Activated T-helper 1 cell treated with anti-CD3 and anti-CD28 coated beads, Interleukin-12 subunit alpha, Interleukin-12 subunit beta, Interleukin-2, Interleukin-4 antibody, amounts not matched to agents 30 ng/mL and 10 ng/mL and 1 ng/mL, durations not matched to agents 14 hours and 24 hours and 36 hours (primary cell): ENCODE results near the gene BASP1. TPM values are rescaled to one million over a fixed set of nuclear protein-coding genes. Genes with fewer than 3 reads are reported as not detected.

Experiments
- DNase-seq: peaks from one replicate; pipeline ENCODE4 v3.0.0; 2021; ENCODE audit warnings: low spot score
- H3K27ac Mint-ChIP-seq: one replicate; pipeline ENCODE4 v1.8.0; 2021; ENCODE audit warnings: mild to moderate bottlenecking, mixed read lengths
- H3K27me3 Mint-ChIP-seq: one replicate; pipeline ENCODE4 v1.8.0; 2022; ENCODE audit warnings: mild to moderate bottlenecking, moderate library complexity, mixed read lengths; ENCODE audit not compliant: insufficient read depth
- H3K36me3 Mint-ChIP-seq: one replicate; pipeline ENCODE4 v1.8.0; 2021; ENCODE audit warnings: low read depth, mixed read lengths
- H3K4me1 Mint-ChIP-seq: one replicate; pipeline ENCODE4 v1.8.0; 2021; ENCODE audit warnings: low read depth, mixed read lengths
- H3K4me3 Mint-ChIP-seq: one replicate; pipeline ENCODE4 v1.8.0; 2021; ENCODE audit warnings: mild to moderate bottlenecking, moderate library complexity, mixed read lengths
- H3K9me3 Mint-ChIP-seq: one replicate; pipeline ENCODE4 v1.8.0; 2021; ENCODE audit warnings: mixed read lengths
- intact Hi-C: fragments of 100-400 bp; cut with micrococcal nuclease; formaldehyde crosslinking; loops from one replicate; pipeline ENCODE4 v1.15.1; 2024
- total RNA-seq: library from RNA; stranded (reverse); gene quantifications from 2 replicates; pipeline ENCODE4 v1.2.3, GENCODE V29; 2022

The BASP1 gene
- total RNA-seq, 1 donor from 2014 or later = 1.0 TPM

GRCh38 chr5:17275289-17276158, 58.1 kb downstream of the BASP1 start:
- H3K4me1 Mint-ChIP-seq = no peaks in the 10 kb centered on the region
- no peaks in the 10 kb centered on the region for H3K27me3 Mint-ChIP-seq
- no peaks in the 10 kb centered on the region for H3K9me3 Mint-ChIP-seq
- no peak overlapping the region for H3K4me3 Mint-ChIP-seq
- DNase-seq = no peak
- H3K36me3 Mint-ChIP-seq = no peaks in the 10 kb centered on the region
- intact Hi-C loops = no loop called here
- H3K27ac Mint-ChIP-seq = no peak overlapping the region

DNA sequence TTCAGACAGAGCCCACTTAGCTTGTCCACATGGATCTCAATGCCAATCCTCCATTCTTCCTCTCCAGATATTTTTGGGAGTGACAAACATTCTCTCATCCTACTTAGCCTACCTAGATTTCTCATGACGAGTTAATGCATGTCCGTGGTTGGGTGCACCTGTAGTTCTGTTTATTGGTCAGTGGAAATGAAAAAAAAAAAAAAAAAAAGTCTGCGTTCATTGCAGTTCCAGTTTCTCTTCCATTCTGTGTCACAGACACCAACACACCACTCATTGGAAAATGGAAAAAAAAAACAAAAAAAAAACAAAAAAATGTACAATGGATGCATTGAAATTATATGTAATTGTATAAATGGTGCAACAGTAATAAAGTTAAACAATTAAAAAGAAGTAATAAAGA, 59.0 kb downstream of the BASP1 start:
- DNase-seq = no peak
- H3K4me1 Mint-ChIP-seq = no peaks in the 10 kb centered on the region
- intact Hi-C loops = no loop called here
- no peaks in the 10 kb centered on the region for H3K27me3 Mint-ChIP-seq
- H3K36me3 Mint-ChIP-seq = no peaks in the 10 kb centered on the region
- no peaks in the 10 kb centered on the region for H3K9me3 Mint-ChIP-seq
- H3K4me3 Mint-ChIP-seq = no peak overlapping the region
- no peak overlapping the region for H3K27ac Mint-ChIP-seq

DNA sequence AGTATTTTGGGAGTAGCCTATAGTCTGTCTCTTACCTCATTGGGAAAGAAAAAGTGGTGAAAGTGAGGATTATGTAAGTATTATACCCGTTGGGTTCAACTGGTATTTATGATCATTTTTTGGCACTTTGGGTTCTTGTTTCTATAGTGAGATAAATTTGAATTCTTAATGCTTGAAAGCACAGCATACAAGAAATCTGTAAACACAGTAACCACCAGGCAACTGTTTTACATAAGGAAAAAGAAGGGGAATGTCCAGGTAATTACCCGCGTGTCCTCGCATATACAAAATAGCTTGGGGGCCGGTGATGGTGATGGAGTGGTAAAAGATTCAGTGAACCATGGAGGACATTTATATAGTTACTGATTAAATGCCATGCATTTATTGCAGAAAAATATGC, 60.5 kb downstream of the BASP1 start:
- no peaks in the 10 kb centered on the region for H3K4me1 Mint-ChIP-seq
- no peak overlapping the region for H3K27ac Mint-ChIP-seq
- no peaks in the 10 kb centered on the region for H3K9me3 Mint-ChIP-seq
- no peaks in the 10 kb centered on the region for H3K27me3 Mint-ChIP-seq
- intact Hi-C loops = no loop called here
- no peaks in the 10 kb centered on the region for H3K36me3 Mint-ChIP-seq
- H3K4me3 Mint-ChIP-seq = no peak overlapping the region
- no peak for DNase-seq

DNA sequence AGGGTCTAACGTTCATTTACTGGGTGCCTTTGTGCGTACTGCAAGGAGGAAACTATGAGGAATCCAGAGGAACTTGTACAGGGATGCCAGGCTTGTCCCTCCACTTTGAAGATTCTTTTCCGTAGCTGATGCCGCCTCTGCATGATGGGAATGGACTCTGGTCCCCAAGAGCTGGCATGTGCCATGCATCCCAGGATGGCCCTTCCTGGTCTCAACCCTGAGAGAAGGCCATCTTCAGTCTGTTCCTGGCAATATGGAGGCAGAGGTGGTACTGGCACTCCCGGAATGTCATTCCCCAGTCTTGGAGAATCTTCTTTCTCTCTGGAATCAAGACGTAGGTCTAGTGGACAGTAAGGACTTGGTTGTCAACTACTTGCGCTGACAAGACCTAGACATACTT, 61.5 kb downstream of the BASP1 start:
- Mint-ChIP-seq H3K36me3 (no peaks in the 10 kb centered on the region), H3K27me3 (no peaks in the 10 kb centered on the region), H3K4me1 (no peaks in the 10 kb centered on the region), H3K9me3 (no peaks in the 10 kb centered on the region), H3K27ac (no peak overlapping the region), H3K4me3 (no peak overlapping the region)
- DNase-seq = no peak
- intact Hi-C loops = no loop called here

- Mint-ChIP-seq H3K27ac (no peak overlapping the region), H3K4me1 (no peaks in the 10 kb centered on the region), H3K27me3 (no peaks in the 10 kb centered on the region), H3K9me3 (no peaks in the 10 kb centered on the region), H3K36me3 (no peaks in the 10 kb centered on the region), H3K4me3 (no peak overlapping the region)
- intact Hi-C loops = no loop called here
- no peak for DNase-seq
These were observed 62.1 kb downstream of the BASP1 start for GRCh38 chr5:17279487-17279886.

DNA sequence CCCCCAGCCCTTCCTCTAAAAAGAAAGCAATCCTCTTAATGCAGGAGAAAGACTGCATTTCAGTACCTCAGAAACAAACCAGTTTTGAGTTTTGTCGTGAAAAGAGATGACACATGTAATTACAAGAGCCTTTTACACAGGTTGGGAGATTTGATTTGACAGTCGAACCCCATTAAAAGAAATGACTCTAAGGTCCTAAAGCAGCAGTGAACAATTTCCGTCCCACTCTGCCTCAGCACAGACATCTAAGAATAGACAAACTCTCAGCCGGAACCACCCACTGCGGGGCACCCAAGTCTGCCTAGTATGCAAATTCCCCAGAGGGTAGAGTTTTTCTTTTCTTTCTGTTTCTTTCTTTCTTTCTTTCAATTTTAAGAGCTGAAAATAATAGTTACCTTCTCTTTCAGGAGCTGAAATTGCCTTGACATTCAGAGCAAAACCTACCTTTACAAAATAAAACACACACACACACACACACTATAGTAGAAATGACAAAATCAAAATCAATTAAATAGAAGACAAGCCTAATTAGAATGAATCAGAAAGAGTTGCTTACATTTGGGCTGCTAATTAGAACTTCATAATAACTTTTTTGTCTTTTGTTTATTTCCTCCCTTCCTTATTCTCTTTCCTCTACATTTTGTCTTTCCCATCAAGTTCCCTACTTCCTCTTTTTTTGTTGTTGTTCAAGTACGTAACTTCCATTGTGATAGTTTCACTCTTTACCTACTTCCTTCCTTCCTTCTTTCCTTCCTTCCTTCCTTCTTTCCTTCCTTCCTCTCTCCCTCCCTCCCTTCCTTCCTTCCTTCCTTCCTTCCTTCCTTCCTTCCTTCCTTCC, 65.1 kb downstream of the BASP1 start:
- no peaks in the 10 kb centered on the region for H3K36me3 Mint-ChIP-seq
- H3K9me3 Mint-ChIP-seq = no peaks in the 10 kb centered on the region
- intact Hi-C loops = no loop called here
- no peak for DNase-seq
- H3K4me3 Mint-ChIP-seq = no peak overlapping the region
- no peak overlapping the region for H3K27ac Mint-ChIP-seq
- H3K4me1 Mint-ChIP-seq = no peaks in the 10 kb centered on the region
- no peaks in the 10 kb centered on the region for H3K27me3 Mint-ChIP-seq

DNA sequence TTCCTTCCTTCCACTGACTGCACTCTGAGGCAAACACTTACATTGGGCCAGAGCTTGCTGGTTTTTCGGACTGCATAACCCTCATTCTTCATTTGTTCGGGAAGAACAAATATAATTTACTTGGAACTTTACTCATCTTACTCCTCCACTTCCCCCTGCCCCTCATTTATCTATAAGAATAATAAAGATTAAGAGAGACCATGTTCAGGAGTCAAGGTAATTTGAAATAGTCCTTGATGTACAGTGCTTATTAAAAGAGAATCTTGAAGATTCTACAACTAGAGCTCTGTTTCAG, 65.6 kb downstream of the BASP1 start:
- no peaks in the 10 kb centered on the region for H3K27me3 Mint-ChIP-seq
- no peak overlapping the region for H3K27ac Mint-ChIP-seq
- H3K4me1 Mint-ChIP-seq = no peaks in the 10 kb centered on the region
- no peak overlapping the region for H3K4me3 Mint-ChIP-seq
- no peaks in the 10 kb centered on the region for H3K36me3 Mint-ChIP-seq
- no peak for DNase-seq
- intact Hi-C loops = no loop called here
- H3K9me3 Mint-ChIP-seq = peaks cover 4% of the 10 kb centered on the region

DNA sequence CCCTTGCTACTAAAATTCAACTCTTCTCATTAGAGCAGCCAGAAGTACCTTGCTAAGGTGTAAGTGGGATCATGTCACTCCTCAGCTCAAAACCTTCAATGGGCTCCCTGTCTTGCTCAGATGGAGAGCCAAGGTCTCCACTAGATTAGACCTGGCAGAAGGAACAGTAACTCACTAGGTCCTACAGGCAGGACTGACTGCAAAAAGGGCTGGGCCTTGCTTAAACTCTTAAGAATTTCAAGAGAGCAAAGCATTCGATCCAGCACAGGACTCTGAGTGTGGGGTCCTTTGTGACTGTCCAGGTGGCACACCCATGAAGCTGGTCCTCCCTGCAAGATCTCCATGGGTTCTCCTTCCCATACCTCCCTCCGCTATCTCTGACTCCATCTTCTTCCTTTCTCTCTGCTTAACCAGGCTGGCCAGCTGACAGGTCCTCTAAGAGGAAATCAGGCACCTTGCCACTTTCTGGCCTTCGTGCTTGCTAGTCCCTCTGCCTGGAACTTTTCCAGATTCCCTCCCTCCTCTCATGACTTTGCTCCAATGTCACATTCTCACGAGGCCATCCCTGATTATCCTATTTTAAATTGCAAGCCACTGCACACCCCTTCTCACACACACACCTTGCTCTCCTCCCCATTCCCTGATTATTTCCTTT, 70.2 kb downstream of the BASP1 start:
- DNase-seq = no peak
- intact Hi-C loops = no loop called here
- H3K4me3 Mint-ChIP-seq = no peak overlapping the region
- H3K4me1 Mint-ChIP-seq = no peaks in the 10 kb centered on the region
- H3K9me3 Mint-ChIP-seq = peaks cover 15% of the 10 kb centered on the region
- H3K27ac Mint-ChIP-seq = no peak overlapping the region
- no peaks in the 10 kb centered on the region for H3K27me3 Mint-ChIP-seq
- H3K36me3 Mint-ChIP-seq = no peaks in the 10 kb centered on the region

- Mint-ChIP-seq H3K36me3 (no peaks in the 10 kb centered on the region), H3K4me3 (no peak overlapping the region), H3K27me3 (no peaks in the 10 kb centered on the region), H3K4me1 (no peaks in the 10 kb centered on the region), H3K9me3 (peaks cover 15% of the 10 kb centered on the region), H3K27ac (no peak overlapping the region)
- no peak for DNase-seq
- intact Hi-C loops = no loop called here
These were observed 71.1 kb downstream of the BASP1 start for GRCh38 chr5:17288570-17288969.

DNA sequence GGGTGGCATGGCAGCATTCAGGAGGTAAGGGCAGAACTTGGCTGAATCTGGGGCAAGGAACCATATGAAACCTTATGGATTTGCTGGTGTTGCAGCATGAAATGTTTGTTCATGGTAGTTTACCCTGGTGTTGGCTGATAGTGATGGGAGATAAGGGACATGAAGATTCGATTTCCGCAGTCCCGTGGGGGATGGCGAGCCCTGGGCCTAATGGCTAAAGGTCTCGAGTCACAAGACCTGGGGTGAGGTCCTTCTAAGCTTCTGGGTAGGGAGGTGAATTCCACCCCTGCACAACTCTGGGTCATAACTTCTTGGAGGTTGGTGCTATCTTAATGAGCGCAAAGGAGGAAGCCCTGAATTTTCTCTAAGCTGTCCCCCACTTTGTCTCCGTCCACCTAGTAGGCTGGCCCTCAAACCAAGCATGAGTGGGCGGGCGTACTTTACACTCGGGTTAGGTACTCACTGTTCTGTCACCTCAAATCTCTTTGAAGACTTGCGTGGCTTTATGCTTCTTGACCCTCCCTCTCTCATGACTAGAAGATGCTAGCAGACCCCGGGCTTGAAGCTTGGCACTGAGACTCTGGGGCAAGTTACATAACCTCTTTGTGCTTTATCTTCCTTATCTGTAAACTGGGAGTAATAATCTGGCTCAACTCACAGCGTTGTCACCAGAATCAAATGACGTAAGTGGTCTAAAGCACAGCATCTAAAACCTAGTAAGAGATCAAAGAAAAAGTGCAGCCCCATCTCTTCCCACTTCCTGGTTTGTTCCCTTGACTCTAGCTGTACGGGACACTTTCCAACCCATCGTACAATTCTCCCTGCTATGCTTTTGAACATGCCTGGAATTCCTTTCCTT, 72.5 kb downstream of the BASP1 start:
- Mint-ChIP-seq H3K9me3 (peaks cover 15% of the 10 kb centered on the region), H3K4me3 (no peak overlapping the region), H3K27me3 (no peaks in the 10 kb centered on the region), H3K36me3 (no peaks in the 10 kb centered on the region), H3K27ac (no peak overlapping the region), H3K4me1 (no peaks in the 10 kb centered on the region)
- no peak for DNase-seq
- intact Hi-C loops = no loop called here

DNA sequence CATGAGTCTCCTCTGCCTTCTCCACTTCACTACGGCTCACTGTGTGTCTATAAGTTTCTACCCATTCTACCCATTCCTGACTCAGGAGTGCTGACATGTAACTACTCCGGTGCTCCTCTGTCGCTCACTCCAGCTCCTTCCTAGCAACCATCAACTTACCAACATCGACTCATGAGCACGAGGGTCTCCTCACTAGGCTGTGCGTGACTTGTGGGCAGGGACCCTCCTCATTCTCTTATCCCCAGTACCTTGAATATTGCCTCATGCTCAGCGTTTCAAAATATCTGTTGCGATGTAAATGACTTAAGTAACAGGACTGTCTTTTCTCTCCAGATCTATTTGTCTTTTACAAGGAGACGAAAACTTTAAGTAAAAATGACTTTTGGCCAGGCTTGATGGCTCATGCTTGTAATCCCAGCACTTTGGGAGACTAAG, 73.1 kb downstream of the BASP1 start:
- no peak for DNase-seq
- Mint-ChIP-seq H3K27ac (no peak overlapping the region), H3K4me3 (no peak overlapping the region), H3K27me3 (no peaks in the 10 kb centered on the region), H3K9me3 (peaks cover 15% of the 10 kb centered on the region), H3K4me1 (no peaks in the 10 kb centered on the region), H3K36me3 (no peaks in the 10 kb centered on the region)
- intact Hi-C loops = no loop called here

- H3K27me3 Mint-ChIP-seq = no peaks in the 10 kb centered on the region
- intact Hi-C loops = no loop called here
- no peak for DNase-seq
- no peaks in the 10 kb centered on the region for H3K36me3 Mint-ChIP-seq
- no peak overlapping the region for H3K27ac Mint-ChIP-seq
- no peaks in the 10 kb centered on the region for H3K4me1 Mint-ChIP-seq
- no peak overlapping the region for H3K4me3 Mint-ChIP-seq
- peaks cover 15% of the 10 kb centered on the region for H3K9me3 Mint-ChIP-seq
These were observed 75.1 kb downstream of the BASP1 start for GRCh38 chr5:17292434-17293015.
